CD4-positive, alpha-beta T cell treated with Interleukin-12 subunit alpha and Interleukin-12 subunit beta, for 1 hour (primary cell): ENCODE data around the gene ZNF227.
"Not testable (repeated sequence)": the region's sequence is repeated elsewhere in the genome, so short reads cannot be mapped to it uniquely, and the experiment has no call there.

Source experiments
- DNase-seq: peaks from one replicate; pipeline ENCODE4 v3.0.0-alpha.2; 2020

ZNF227 gene

GRCh38 chr19:44253392-44253791 is 41.1 kb downstream of the ZNF227 start:
- DNase-seq = not testable (repeated sequence)

- no peak for DNase-seq
Measured at GRCh38 chr19:44254496-44254895, 42.2 kb downstream of the ZNF227 start.

- no peak for DNase-seq
Measured at GRCh38 chr19:44255705-44256411, 43.5 kb downstream of the ZNF227 start.

- no peak for DNase-seq
Measured at GRCh38 chr19:44258136-44258535, 45.8 kb downstream of the ZNF227 start.

GRCh38 chr19:44258835-44259413 is 46.6 kb downstream of the ZNF227 start:
- no peak for DNase-seq

- DNase-seq = no peak
Measured at GRCh38 chr19:44260343-44260681, 48.0 kb downstream of the ZNF227 start.

- DNase-seq = no peak
Measured at GRCh38 chr19:44260695-44261446, 48.5 kb downstream of the ZNF227 start.

- no peak for DNase-seq
Measured at GRCh38 chr19:44277331-44277730, 65.0 kb downstream of the ZNF227 start.

- DNase-seq = no peak
Measured at GRCh38 chr19:44278181-44278690, 65.9 kb downstream of the ZNF227 start.

- no peak for DNase-seq
Measured at GRCh38 chr19:44280916-44281315, 68.6 kb downstream of the ZNF227 start.

- DNase-seq = no peak
Measured at GRCh38 chr19:44282846-44283245, 70.5 kb downstream of the ZNF227 start.

GRCh38 chr19:44284968-44285367 is 72.6 kb downstream of the ZNF227 start:
- DNase-seq = no peak
